Measurements from ENCODE around the gene DNMT1. TPM values are rescaled to one million over a fixed set of nuclear protein-coding genes. Genes with fewer than 3 reads are reported as not detected.

The DNMT1 gene
- polyA plus RNA-seq, 1 of the 3 experiments (the other 2 are of a cell fraction): 58.3 TPM

DNA sequence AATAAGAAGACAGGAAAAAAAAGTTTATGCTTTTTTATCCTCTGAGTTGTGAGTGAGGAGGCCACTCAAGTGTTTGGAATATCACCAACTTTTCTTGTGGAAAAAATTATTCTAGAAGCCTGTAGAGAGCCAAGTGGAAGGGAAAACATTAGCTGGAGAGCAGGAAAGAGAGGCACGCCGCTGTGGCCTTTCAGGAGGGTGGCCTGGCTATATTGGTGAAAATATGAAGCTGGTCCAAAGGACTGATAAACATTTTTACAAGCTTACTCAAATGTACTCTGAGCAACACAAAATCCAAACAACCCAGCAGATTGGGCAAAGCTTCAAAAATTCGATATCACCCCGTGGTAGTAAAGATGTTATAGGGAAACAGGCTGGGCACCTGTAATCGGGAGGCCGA is 72.7 kb downstream of the DNMT1 start:
- Histone ChIP-seq H3K27me3 (ENCODE audit: insufficient read depth) (no peaks in the 10 kb centered on the region), H3K4me1 (ENCODE audit: control insufficient read depth in 1 of 2, insufficient read depth in 2 of 2, low read depth in 1 of 2, low read length in 1 of 2) (peaks cover 3 to 12% of the 10 kb centered on the region in 2 experiments; a peak in 1 of 4 replicates), H3K4me3 (ENCODE audit: low read depth in 2 of 2, low read length in 1 of 2) (no peak overlapping the region), H2AFZ (ENCODE audit: low read depth) (no peak overlapping the region), H3K9ac (no peak overlapping the region), H3K36me3 (replicated peaks in 1 of 2; ENCODE audit: control insufficient read depth in 1 of 2, insufficient read depth in 2 of 2, low read length in 1 of 2) (peaks cover 14 to 15% of the 10 kb centered on the region in 2 experiments), H3K27ac (ENCODE audit: low read depth in 2 of 2, low read length in 1 of 2) (peak overlapping the region in 1 of 2 experiments; percentile 76; a peak in 2 of 4 replicates), H3F3A (replicated peaks; ENCODE audit: insufficient read depth) (peaks cover 33% of the 10 kb centered on the region), H3K9me2 (no peaks in the 10 kb centered on the region), H3K79me2 (ENCODE audit: insufficient read depth) (peaks cover 25% of the 10 kb centered on the region), H3K9me3 (no peaks in the 10 kb centered on the region), H3K4me2 (no peak overlapping the region), H4K20me1 (ENCODE audit: insufficient read depth) (0 out of 2 replicates have a peak, but pooled peaks cover 3% of the 10 kb centered on the region)
- CTCF ChIA-PET: interaction anchor here (1.4 to 2.8 kb wide), 2 partner anchors 17 to 128 kb away, joined by 5 to 11 read pairs; no protein-coding TSS in a partner anchor
- TF ChIP-seq FOXM1 (IDR thresholded peaks at IDR 0.05; ENCODE audit: low read depth): no peak
- TF ChIP-seq MEF2A (IDR thresholded peaks at IDR 0.05; ENCODE audit: borderline replicate concordance, low read depth): no peak
- TF ChIP-seq FOSL2 (IDR thresholded peaks at IDR 0.05; ENCODE audit: borderline replicate concordance, low read depth): no peak
- TF ChIP-seq, protein P1, sequence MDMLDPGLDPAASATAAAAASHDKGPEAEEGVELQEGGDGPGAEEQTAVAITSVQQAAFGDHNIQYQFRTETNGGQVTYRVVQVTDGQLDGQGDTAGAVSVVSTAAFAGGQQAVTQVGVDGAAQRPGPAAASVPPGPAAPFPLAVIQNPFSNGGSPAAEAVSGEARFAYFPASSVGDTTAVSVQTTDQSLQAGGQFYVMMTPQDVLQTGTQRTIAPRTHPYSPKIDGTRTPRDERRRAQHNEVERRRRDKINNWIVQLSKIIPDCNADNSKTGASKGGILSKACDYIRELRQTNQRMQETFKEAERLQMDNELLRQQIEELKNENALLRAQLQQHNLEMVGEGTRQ (IDR thresholded peaks at IDR 0.05; ENCODE audit: borderline replicate concordance, low read depth, low read length): no peak
- no peak for TF ChIP-seq GATA2 (CRISPR knock-in tag; IDR thresholded peaks at IDR 0.05)
- no peak for TF ChIP-seq TCF12 (IDR thresholded peaks at IDR 0.05)
- no peak for TF ChIP-seq EZH2phosphoT487 (IDR thresholded peaks at IDR 0.05; ENCODE audit: borderline replicate concordance, low read depth)
- TF ChIP-seq RCOR1 (IDR thresholded peaks at IDR 0.05; ENCODE audit: low read length): no peak
- TF ChIP-seq RAD21 (IDR thresholded peaks at IDR 0.05; ENCODE audit: low read length): no peak
- TF ChIP-seq, protein P2, sequence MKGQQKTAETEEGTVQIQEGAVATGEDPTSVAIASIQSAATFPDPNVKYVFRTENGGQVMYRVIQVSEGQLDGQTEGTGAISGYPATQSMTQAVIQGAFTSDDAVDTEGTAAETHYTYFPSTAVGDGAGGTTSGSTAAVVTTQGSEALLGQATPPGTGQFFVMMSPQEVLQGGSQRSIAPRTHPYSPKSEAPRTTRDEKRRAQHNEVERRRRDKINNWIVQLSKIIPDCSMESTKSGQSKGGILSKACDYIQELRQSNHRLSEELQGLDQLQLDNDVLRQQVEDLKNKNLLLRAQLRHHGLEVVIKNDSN (IDR thresholded peaks at IDR 0.05; ENCODE audit: borderline replicate concordance, low read depth): no peak
- no peak for TF ChIP-seq TEAD4 (IDR thresholded peaks at IDR 0.05; ENCODE audit: borderline replicate concordance, insufficient read depth)
- TF ChIP-seq TAF1 (IDR thresholded peaks at IDR 0.05; ENCODE audit: borderline replicate concordance, low read depth, low read length): no peak
- TF ChIP-seq, protein P3, sequence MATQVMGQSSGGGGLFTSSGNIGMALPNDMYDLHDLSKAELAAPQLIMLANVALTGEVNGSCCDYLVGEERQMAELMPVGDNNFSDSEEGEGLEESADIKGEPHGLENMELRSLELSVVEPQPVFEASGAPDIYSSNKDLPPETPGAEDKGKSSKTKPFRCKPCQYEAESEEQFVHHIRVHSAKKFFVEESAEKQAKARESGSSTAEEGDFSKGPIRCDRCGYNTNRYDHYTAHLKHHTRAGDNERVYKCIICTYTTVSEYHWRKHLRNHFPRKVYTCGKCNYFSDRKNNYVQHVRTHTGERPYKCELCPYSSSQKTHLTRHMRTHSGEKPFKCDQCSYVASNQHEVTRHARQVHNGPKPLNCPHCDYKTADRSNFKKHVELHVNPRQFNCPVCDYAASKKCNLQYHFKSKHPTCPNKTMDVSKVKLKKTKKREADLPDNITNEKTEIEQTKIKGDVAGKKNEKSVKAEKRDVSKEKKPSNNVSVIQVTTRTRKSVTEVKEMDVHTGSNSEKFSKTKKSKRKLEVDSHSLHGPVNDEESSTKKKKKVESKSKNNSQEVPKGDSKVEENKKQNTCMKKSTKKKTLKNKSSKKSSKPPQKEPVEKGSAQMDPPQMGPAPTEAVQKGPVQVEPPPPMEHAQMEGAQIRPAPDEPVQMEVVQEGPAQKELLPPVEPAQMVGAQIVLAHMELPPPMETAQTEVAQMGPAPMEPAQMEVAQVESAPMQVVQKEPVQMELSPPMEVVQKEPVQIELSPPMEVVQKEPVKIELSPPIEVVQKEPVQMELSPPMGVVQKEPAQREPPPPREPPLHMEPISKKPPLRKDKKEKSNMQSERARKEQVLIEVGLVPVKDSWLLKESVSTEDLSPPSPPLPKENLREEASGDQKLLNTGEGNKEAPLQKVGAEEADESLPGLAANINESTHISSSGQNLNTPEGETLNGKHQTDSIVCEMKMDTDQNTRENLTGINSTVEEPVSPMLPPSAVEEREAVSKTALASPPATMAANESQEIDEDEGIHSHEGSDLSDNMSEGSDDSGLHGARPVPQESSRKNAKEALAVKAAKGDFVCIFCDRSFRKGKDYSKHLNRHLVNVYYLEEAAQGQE (IDR thresholded peaks at IDR 0.05; ENCODE audit: low read depth, low read length): no peak
- TF ChIP-seq, protein P4, sequence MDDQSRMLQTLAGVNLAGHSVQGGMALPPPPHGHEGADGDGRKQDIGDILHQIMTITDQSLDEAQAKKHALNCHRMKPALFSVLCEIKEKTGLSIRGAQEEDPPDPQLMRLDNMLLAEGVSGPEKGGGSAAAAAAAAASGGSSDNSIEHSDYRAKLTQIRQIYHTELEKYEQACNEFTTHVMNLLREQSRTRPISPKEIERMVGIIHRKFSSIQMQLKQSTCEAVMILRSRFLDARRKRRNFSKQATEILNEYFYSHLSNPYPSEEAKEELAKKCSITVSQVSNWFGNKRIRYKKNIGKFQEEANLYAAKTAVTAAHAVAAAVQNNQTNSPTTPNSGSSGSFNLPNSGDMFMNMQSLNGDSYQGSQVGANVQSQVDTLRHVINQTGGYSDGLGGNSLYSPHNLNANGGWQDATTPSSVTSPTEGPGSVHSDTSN (IDR thresholded peaks at IDR 0.05): no peak
- no peak for TF ChIP-seq FOXJ3 (CRISPR knock-in tag; IDR thresholded peaks at IDR 0.05)
- no peak for TF ChIP-seq NRF1 (IDR thresholded peaks at IDR 0.05; ENCODE audit: low read depth, low read length)
- TF ChIP-seq, protein P5, sequence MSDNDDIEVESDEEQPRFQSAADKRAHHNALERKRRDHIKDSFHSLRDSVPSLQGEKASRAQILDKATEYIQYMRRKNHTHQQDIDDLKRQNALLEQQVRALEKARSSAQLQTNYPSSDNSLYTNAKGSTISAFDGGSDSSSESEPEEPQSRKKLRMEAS (IDR thresholded peaks at IDR 0.05; ENCODE audit: low read depth): no peak
- no peak for TF ChIP-seq RXRA (IDR thresholded peaks at IDR 0.05; ENCODE audit: borderline replicate concordance, low read depth)
- no peak for TF ChIP-seq YY1 (IDR thresholded peaks at IDR 0.05; ENCODE audit: low read depth)
- no peak for TF ChIP-seq CHD2 (IDR thresholded peaks at IDR 0.05; ENCODE audit: low read length, partially characterized antibody)
- 71% methylated on average over 6 of the region's 6 CpGs for WGBS (ENCODE audit: low lambda C conversion rate)
- POLR2A ChIA-PET: interaction anchor here (0.5 to 2.9 kb wide), 3 partner anchors 9 to 1815 kb away, joined by 3 to 21 read pairs (median 4); no protein-coding TSS in a partner anchor
- DNase-seq: no peak

All from SK-N-SH (cell line).